ENCODE measurements around the gene ZNF410. TPM values are rescaled to one million over a fixed set of nuclear protein-coding genes. Genes with fewer than 3 reads are reported as not detected.
"Not testable (repeated sequence)": the region's sequence is repeated elsewhere in the genome, so short reads cannot be mapped to it uniquely, and the experiment has no call there.

Gene ZNF410
- total RNA-seq, 2 experiments from 2014 or later, result 53.8 to 56.4 TPM

- Mint-ChIP-seq H3K4me1 (no peaks in the 10 kb centered on the region), H3K27ac (no peak overlapping the region), H3K36me3 (peaks cover 69% of the 10 kb centered on the region), H3K9me3 (peaks cover 4% of the 10 kb centered on the region), H3K4me3 (no peak overlapping the region), H3K27me3 (no peaks in the 10 kb centered on the region)
- no peak for DNase-seq
Measured at GRCh38 chr14:73909681-73910080, 23.0 kb downstream of the ZNF410 start.

GRCh38 chr14:73913256-73913655, 26.6 kb downstream of the ZNF410 start:
- Mint-ChIP-seq H3K4me3 (no peak overlapping the region), H3K27ac (no peak overlapping the region), H3K36me3 (peaks cover 61% of the 10 kb centered on the region), H3K4me1 (peaks cover 4% of the 10 kb centered on the region), H3K27me3 (no peaks in the 10 kb centered on the region), H3K9me3 (peaks cover 4% of the 10 kb centered on the region)
- DNase-seq, result no peak

- Mint-ChIP-seq H3K27ac (no peak overlapping the region), H3K9me3 (peaks cover 4% of the 10 kb centered on the region), H3K4me1 (peaks cover 4% of the 10 kb centered on the region), H3K36me3 (peaks cover 37% of the 10 kb centered on the region), H3K4me3 (no peak overlapping the region), H3K27me3 (no peaks in the 10 kb centered on the region)
- DNase-seq, result no peak
Measured at GRCh38 chr14:73916324-73916723, 29.7 kb downstream of the ZNF410 start.

- not testable (repeated sequence) for H3K27me3 Mint-ChIP-seq, H3K4me1 Mint-ChIP-seq, H3K9me3 Mint-ChIP-seq, DNase-seq, H3K4me3 Mint-ChIP-seq, H3K27ac Mint-ChIP-seq
- peaks cover 12% of the 10 kb centered on the region for H3K36me3 Mint-ChIP-seq
Measured at GRCh38 chr14:73919457-73919856, 32.8 kb downstream of the ZNF410 start.

GRCh38 chr14:73924337-73924736, 37.7 kb downstream of the ZNF410 start:
- Mint-ChIP-seq H3K36me3 (peaks cover 19% of the 10 kb centered on the region), H3K4me3 (no peak overlapping the region), H3K9me3 (no peaks in the 10 kb centered on the region), H3K4me1 (peaks cover 3% of the 10 kb centered on the region), H3K27me3 (no peaks in the 10 kb centered on the region), H3K27ac (peak overlapping the region; percentile 68)
- no peak for DNase-seq

- Mint-ChIP-seq H3K27me3 (no peaks in the 10 kb centered on the region), H3K4me1 (peaks cover 4% of the 10 kb centered on the region), H3K27ac (peak overlapping the region; percentile 28), H3K9me3 (no peaks in the 10 kb centered on the region), H3K4me3 (no peak overlapping the region), H3K36me3 (peaks cover 16% of the 10 kb centered on the region)
- no peak for DNase-seq
Measured at GRCh38 chr14:73935666-73936065, 49.0 kb downstream of the ZNF410 start.

- Mint-ChIP-seq H3K36me3 (peaks cover 13% of the 10 kb centered on the region), H3K27me3 (no peaks in the 10 kb centered on the region), H3K4me3 (no peak overlapping the region), H3K4me1 (peaks cover 2% of the 10 kb centered on the region), H3K9me3 (no peaks in the 10 kb centered on the region), H3K27ac (no peak overlapping the region)
- DNase-seq, result no peak
Measured at GRCh38 chr14:73936548-73936947, 49.9 kb downstream of the ZNF410 start.

GRCh38 chr14:73937012-73937411, 50.4 kb downstream of the ZNF410 start:
- H3K36me3 Mint-ChIP-seq, result peaks cover 10% of the 10 kb centered on the region
- no peaks in the 10 kb centered on the region for H3K27me3 Mint-ChIP-seq
- DNase-seq, result no peak
- no peak overlapping the region for H3K4me3 Mint-ChIP-seq
- no peaks in the 10 kb centered on the region for H3K9me3 Mint-ChIP-seq
- no peak overlapping the region for H3K27ac Mint-ChIP-seq
- H3K4me1 Mint-ChIP-seq, result no peaks in the 10 kb centered on the region

GRCh38 chr14:73942180-73942579, 55.5 kb downstream of the ZNF410 start:
- no peaks in the 10 kb centered on the region for H3K27me3 Mint-ChIP-seq
- no peak overlapping the region for H3K4me3 Mint-ChIP-seq
- no peak overlapping the region for H3K27ac Mint-ChIP-seq
- no peaks in the 10 kb centered on the region for H3K4me1 Mint-ChIP-seq
- H3K36me3 Mint-ChIP-seq, result no peaks in the 10 kb centered on the region
- no peak for DNase-seq
- H3K9me3 Mint-ChIP-seq, result no peaks in the 10 kb centered on the region

GRCh38 chr14:73943083-73943482, 56.4 kb downstream of the ZNF410 start:
- H3K4me1 Mint-ChIP-seq, result no peaks in the 10 kb centered on the region

GRCh38 chr14:73944432-73945158, 57.9 kb downstream of the ZNF410 start:
- no peak overlapping the region for H3K27ac Mint-ChIP-seq
- no peaks in the 10 kb centered on the region for H3K27me3 Mint-ChIP-seq
- no peak overlapping the region for H3K4me3 Mint-ChIP-seq
- H3K36me3 Mint-ChIP-seq, result no peaks in the 10 kb centered on the region
- H3K4me1 Mint-ChIP-seq, result no peaks in the 10 kb centered on the region
- no peak for DNase-seq
- H3K9me3 Mint-ChIP-seq, result no peaks in the 10 kb centered on the region

More at GRCh38 chr14:73943083-73943482, 56.4 kb downstream of the ZNF410 start:
- no peak overlapping the region for H3K27ac Mint-ChIP-seq
- no peaks in the 10 kb centered on the region for H3K27me3 Mint-ChIP-seq
- no peak for DNase-seq
- H3K9me3 Mint-ChIP-seq, result no peaks in the 10 kb centered on the region
- no peaks in the 10 kb centered on the region for H3K36me3 Mint-ChIP-seq
- H3K4me3 Mint-ChIP-seq, result no peak overlapping the region

- no peaks in the 10 kb centered on the region for H3K9me3 Mint-ChIP-seq
- no peaks in the 10 kb centered on the region for H3K36me3 Mint-ChIP-seq
- H3K4me1 Mint-ChIP-seq, result no peaks in the 10 kb centered on the region
- no peak overlapping the region for H3K27ac Mint-ChIP-seq
- H3K27me3 Mint-ChIP-seq, result no peaks in the 10 kb centered on the region
- no peak overlapping the region for H3K4me3 Mint-ChIP-seq
- DNase-seq, result no peak
Measured at GRCh38 chr14:73945159-73945670, 58.6 kb downstream of the ZNF410 start.

- Mint-ChIP-seq H3K4me1 (peaks cover 13% of the 10 kb centered on the region), H3K36me3 (peaks cover 6% of the 10 kb centered on the region), H3K27me3 (no peaks in the 10 kb centered on the region), H3K9me3 (no peaks in the 10 kb centered on the region), H3K4me3 (peak within 1 kb of the TSS; percentile 97), H3K27ac (peak within 1 kb of the TSS; percentile 90)
- DNase-seq, result peak; percentile 94
Measured at GRCh38 chr14:73949752-73950734, 63.4 kb downstream of the ZNF410 start, which contains the start of the genes COQ6 and FAM161B. Gene COQ6 (plus strand): TSS chr14:73950302. CDS start chr14:73950333, 31 bp downstream. Gene FAM161B (minus strand): TSS chr14:73950094. CDS start chr14:73950026, 68 bp downstream.

- Mint-ChIP-seq H3K27ac (no peak overlapping the region), H3K9me3 (no peaks in the 10 kb centered on the region), H3K27me3 (no peaks in the 10 kb centered on the region), H3K4me1 (peaks cover 13% of the 10 kb centered on the region), H3K36me3 (peaks cover 8% of the 10 kb centered on the region), H3K4me3 (no peak overlapping the region)
- no peak for DNase-seq
Measured at GRCh38 chr14:73953731-73954130, 67.1 kb downstream of the ZNF410 start.

- H3K36me3 Mint-ChIP-seq, result peaks cover 13% of the 10 kb centered on the region
- no peak overlapping the region for H3K4me3 Mint-ChIP-seq
- DNase-seq, result no peak
- H3K9me3 Mint-ChIP-seq, result no peaks in the 10 kb centered on the region
- H3K4me1 Mint-ChIP-seq, result peaks cover 13% of the 10 kb centered on the region
- H3K27me3 Mint-ChIP-seq, result no peaks in the 10 kb centered on the region
- H3K27ac Mint-ChIP-seq, result no peak overlapping the region
Measured at GRCh38 chr14:73955674-73956073, 69.0 kb downstream of the ZNF410 start.
